ENCODE results near the gene TRAPPC3.

TRAPPC3 gene

GRCh38 chr1:36179220-36179600 is 29.9 kb upstream of the TRAPPC3 start:
- Histone ChIP-seq H3K36me3 (replicated peaks) (peaks cover 85% of the 10 kb centered on the region), H3K27ac (no peak overlapping the region), H3K4me3 (ENCODE audit: low read depth, low read length) (no peak overlapping the region), H3K27me3 (replicated peaks) (no peaks in the 10 kb centered on the region)
- in situ Hi-C loops (cut with HindIII; ENCODE audit: low pct_ligation_motif_present, low sequenced_read_pairs): no loop called here
- DNase-seq: no peak
- no peak for TF ChIP-seq CTCF (IDR thresholded peaks at IDR 0.05; ENCODE audit: low read depth, low read length, missing control alignments)

- in situ Hi-C loops (cut with HindIII; ENCODE audit: low pct_ligation_motif_present, low sequenced_read_pairs): no loop called here
- Histone ChIP-seq H3K36me3 (replicated peaks) (peaks cover 89% of the 10 kb centered on the region), H3K4me3 (ENCODE audit: low read depth, low read length) (no peak overlapping the region), H3K27me3 (replicated peaks) (no peaks in the 10 kb centered on the region), H3K27ac (no peak overlapping the region)
- DNase-seq: no peak
- no peak for TF ChIP-seq CTCF (IDR thresholded peaks at IDR 0.05; ENCODE audit: low read depth, low read length, missing control alignments)
Measured at GRCh38 chr1:36178471-36179219, 29.4 kb upstream of the TRAPPC3 start.

GRCh38 chr1:36177589-36178431 is 28.5 kb upstream of the TRAPPC3 start:
- Histone ChIP-seq H3K27me3 (replicated peaks) (no peaks in the 10 kb centered on the region), H3K27ac (no peak overlapping the region), H3K36me3 (replicated peaks) (peaks cover 89% of the 10 kb centered on the region), H3K4me3 (ENCODE audit: low read depth, low read length) (no peak overlapping the region)
- in situ Hi-C loops (cut with HindIII; ENCODE audit: low pct_ligation_motif_present, low sequenced_read_pairs): no loop called here
- TF ChIP-seq CTCF (IDR thresholded peaks at IDR 0.05; ENCODE audit: low read depth, low read length, missing control alignments): no peak
- no peak for DNase-seq

GRCh38 chr1:36176106-36176949 is 27.0 kb upstream of the TRAPPC3 start:
- TF ChIP-seq CTCF (IDR thresholded peaks at IDR 0.05; ENCODE audit: low read depth, low read length, missing control alignments): no peak
- Histone ChIP-seq H3K4me3 (ENCODE audit: low read depth, low read length) (no peak overlapping the region), H3K27me3 (replicated peaks) (no peaks in the 10 kb centered on the region), H3K36me3 (replicated peaks) (peaks cover 95% of the 10 kb centered on the region), H3K27ac (no peak overlapping the region)
- in situ Hi-C loops (cut with HindIII; ENCODE audit: low pct_ligation_motif_present, low sequenced_read_pairs): no loop called here
- no peak for DNase-seq

- Histone ChIP-seq H3K27ac (peak overlapping the region; percentile 45), H3K4me3 (ENCODE audit: low read depth, low read length) (no peak overlapping the region), H3K27me3 (replicated peaks) (no peaks in the 10 kb centered on the region), H3K36me3 (replicated peaks) (peaks cover 95% of the 10 kb centered on the region)
- no peak for TF ChIP-seq CTCF (IDR thresholded peaks at IDR 0.05; ENCODE audit: low read depth, low read length, missing control alignments)
- DNase-seq: peak; percentile 48
- in situ Hi-C loops (cut with HindIII; ENCODE audit: low pct_ligation_motif_present, low sequenced_read_pairs): no loop called here
Measured at GRCh38 chr1:36175137-36176095, 26.1 kb upstream of the TRAPPC3 start.

Measured in brain microvascular endothelial cell (primary cell).